Endothelial cell of umbilical vein (primary cell): Measurements from ENCODE around the gene DPP7. TPM values are rescaled to one million over a fixed set of nuclear protein-coding genes. Genes with fewer than 3 reads are reported as not detected.

Source experiments
- Bru-seq: library from RNA; stranded (reverse); fragments of 400-500 nt; gene quantifications from one replicate; lab custom pipeline; 2021; lab: Mats Ljungman, UMichigan
- BruChase-seq, 2 experiments: library from RNA; stranded (reverse); fragments of 400-500 nt; gene quantifications; one replicate each; lab custom pipeline; 2021; lab: Mats Ljungman, UMichigan
- BruUV-seq: library from RNA; stranded (reverse); fragments of 400-500 nt; replicated peaks from 2 replicates; lab custom pipeline; 2021; lab: Mats Ljungman, UMichigan
- CTCF ChIA-PET: fragments of 300-600, 350-600 bp; sonication (Branson Sonifier 250); formaldehyde crosslinking; loops from one replicate; lab custom pipeline; 2021; ENCODE audit warnings: antibody characterized with exemption, inconsistent platforms; lab: Charles Lee
- POLR2A ChIA-PET: fragments of 300-600, 350-600 bp; sonication (Branson Sonifier 250); formaldehyde crosslinking; loops from one replicate; lab custom pipeline; 2021; ENCODE audit warnings: antibody characterized with exemption, inconsistent platforms; lab: Charles Lee
- DNase-seq: peaks from one replicate; pipeline ENCODE4 v3.0.0-alpha.2; 2011; ENCODE audit warnings: low read depth, low spot score
- FAIRE-seq: peaks from 2 replicates; lab custom pipeline; 2011; peaks lifted over from hg19 to GRCh38; lab: Jason Lieb, UNC
- H2AFZ ChIP-seq: 2 replicates; pipeline ENCODE4 v1.6.0; 2012; ENCODE audit warnings: low read depth, low read length, control low read depth, inconsistent platforms
- H3K27ac ChIP-seq: 2 replicates; pipeline ENCODE4 v1.5.1; 2011; ENCODE audit warnings: low read depth, mild to moderate bottlenecking, control low read depth, low read length, moderate library complexity; ENCODE audit not compliant: insufficient read depth
- H3K27me3 ChIP-seq, 2 experiments: 2 replicates each; pipeline versions ENCODE4 v1.6.0 to v1.6.1; 2011; ENCODE audit warnings: low read length in 2 of 2, mixed read lengths in 1 of 2; ENCODE audit not compliant: control insufficient read depth in 2 of 2, insufficient read depth in 2 of 2
- H3K36me3 ChIP-seq, 2 experiments: 2 replicates in 1 of 2; 3 replicates in 1 of 2; pipeline ENCODE4 v1.5.1; 2011; ENCODE audit warnings: low read length in 2 of 2, mild to moderate bottlenecking in 1 of 2, moderate library complexity in 1 of 2; ENCODE audit not compliant: control insufficient read depth in 2 of 2, insufficient read depth in 2 of 2; ENCODE audit errors: extremely low read depth in 1 of 2
- H3K4me1 ChIP-seq: 3 replicates; pipeline ENCODE4 v1.5.1; 2011; ENCODE audit warnings: mild to moderate bottlenecking, low read length; ENCODE audit not compliant: control insufficient read depth, insufficient read depth; ENCODE audit errors: extremely low read depth
- H3K4me2 ChIP-seq: 2 replicates; pipeline ENCODE4 v1.6.1; 2011; ENCODE audit warnings: low read length, control low read depth, mixed read lengths; ENCODE audit not compliant: insufficient read depth
- H3K4me3 ChIP-seq, 3 experiments: fragments of 200-600 bp in 1 of 3; sonication (generic), shearing (Covaris generic) in 1 of 3; replicated peaks in 1 of 3; 2 replicates each; pipeline ENCODE4 v1.5.1; 2011 to 2016; ENCODE audit warnings: control low read depth in 3 of 3, low read length in 3 of 3, mild to moderate bottlenecking in 2 of 3, inconsistent platforms in 1 of 3, low read depth in 1 of 3, moderate library complexity in 1 of 3; ENCODE audit not compliant: insufficient read depth in 1 of 3
- H3K79me2 ChIP-seq: 2 replicates; pipeline ENCODE4 v1.6.0; 2012; ENCODE audit warnings: low read length, inconsistent platforms; ENCODE audit not compliant: control insufficient read depth, insufficient read depth
- H3K9ac ChIP-seq: replicated peaks from 2 replicates; pipeline ENCODE3; 2011; ENCODE audit warnings: low read length, control low read depth; ENCODE audit not compliant: insufficient read depth; ENCODE audit errors: extremely low read depth
- H3K9me1 ChIP-seq: replicated peaks from 3 replicates; pipeline ENCODE4 v1.6.0; 2011; ENCODE audit warnings: mild to moderate bottlenecking, low read length; ENCODE audit not compliant: control insufficient read depth, insufficient read depth; ENCODE audit errors: extremely low read depth
- H3K9me3 ChIP-seq: replicated peaks from 2 replicates; pipeline ENCODE4 v1.5.1; 2012; ENCODE audit warnings: low read length, inconsistent platforms; ENCODE audit not compliant: control insufficient read depth, insufficient read depth
- H4K20me1 ChIP-seq: replicated peaks from 2 replicates; pipeline ENCODE3; 2011; ENCODE audit warnings: mild to moderate bottlenecking, low read length; ENCODE audit not compliant: control insufficient read depth, insufficient read depth; ENCODE audit errors: extremely low read depth
- EZH2 ChIP-seq: IDR thresholded peaks from 2 replicates; pipeline ENCODE4 v1.6.1; 2012; ENCODE audit warnings: borderline replicate concordance, low read depth, mild to moderate bottlenecking, moderate library complexity, low read length, inconsistent platforms; ENCODE audit not compliant: severe bottlenecking
- JUN ChIP-seq: IDR thresholded peaks from 2 replicates; pipeline ENCODE4 v1.6.1; 2011; ENCODE audit warnings: borderline replicate concordance, low read depth; ENCODE audit not compliant: insufficient read length, insufficient read depth
- MAX ChIP-seq: IDR thresholded peaks from 2 replicates; pipeline ENCODE4 v1.6.1; 2011; ENCODE audit not compliant: insufficient read depth, insufficient read length
- POLR2A ChIP-seq: IDR thresholded peaks from 2 replicates; pipeline ENCODE4 v1.6.1; 2012; ENCODE audit warnings: low read depth, mild to moderate bottlenecking, control low read depth, low read length
- POLR2AphosphoS5 ChIP-seq: IDR thresholded peaks from 2 replicates; pipeline ENCODE4 v1.6.1; 2012; ENCODE audit warnings: low read depth, mild to moderate bottlenecking, control low read depth, low read length, moderate library complexity; ENCODE audit not compliant: insufficient read depth
- dilution Hi-C: fragments of 300-500 bp; cut with MboI; formaldehyde crosslinking; loops from one replicate; pipeline ENCODE4 v1.15.0; 2019; ENCODE audit warnings: low sequenced_read_pairs; ENCODE audit not compliant: extremely low pct_ligation_motif_present
- intact Hi-C: fragments of 100-400 bp; cut with micrococcal nuclease; formaldehyde crosslinking; loops from one replicate; pipeline ENCODE4 v1.10.0; 2022
- long read RNA-seq: library from polyadenylated mRNA; stranded (forward); transcript quantifications from one replicate; pipeline ENCODE4 v2.0.0, GENCODE V29; 2021
- polyA minus RNA-seq, 3 experiments: library from RNA; depleted of rRNA, polyadenylated mRNA; stranded (reverse); fragments of >200 nt; gene quantifications; 1 replicate in 1 of 3; 2 replicates in 2 of 3; pipeline ENCODE4 v1.2.3, GENCODE V29; 2011
- polyA plus RNA-seq, 4 experiments: library from polyadenylated mRNA; depleted of rRNA in 3 of 4; stranded (reverse) in 3 of 4; unstranded in 1 of 4; fragments of >200 nt; gene quantifications; 2 replicates each; pipeline versions ENCODE4 v1.2.1 to v1.2.3, GENCODE V29; 2011 to 2012; ENCODE audit warnings: missing spikeins in 1 of 4
- total RNA-seq: library from RNA; stranded (reverse); gene quantifications from 2 replicates; pipeline ENCODE4 v1.2.3, GENCODE V29; 2021

Gene DPP7
- total RNA-seq (118 and 149 TPM in 2 replicates), polyA plus RNA-seq (200 and 247 TPM in 2 replicates), polyA minus RNA-seq (39.8 and 54.6 TPM in 2 replicates), Bru-seq, nascent RNA (percentile 49 among the genes with signal in this experiment), BruChase-seq, experiment 1, labeled RNA remaining after a 6-hour chase (percentile 76 among the genes with signal in this experiment), BruChase-seq, experiment 2, labeled RNA remaining after a 2-hour chase (percentile 64 among the genes with signal in this experiment)
- 53.5 and 90.0 TPM in 2 replicates for polyA plus RNA-seq (2011; cell fraction: cytosol; rRNA removed)
- 303 and 309 TPM in 2 replicates for polyA plus RNA-seq (2011; cell fraction: nucleus; rRNA removed)
- 70.8 and 123 TPM in 2 replicates for polyA plus RNA-seq (2012)
- 69.1 TPM for polyA minus RNA-seq (2011; cell fraction: cytosol; rRNA and poly(A)+ RNA removed)
- 27.5 and 54.6 TPM in 2 replicates for polyA minus RNA-seq (2011; cell fraction: nucleus; rRNA and poly(A)+ RNA removed)
- long read RNA-seq, transcript DPP7-201 (13 exons, 1,590 nt) = major isoform, 167 of 328 reads
- long read RNA-seq, partial matches to known transcripts = 72 of 328 reads
- long read RNA-seq, other reads (novel, unspliced or antisense) = 88 of 328 reads

GRCh38 chr9:137114613-137115393 is at the start of gene DPP7:
TSS of gene DPP7 (minus strand) at chr9:137114733. CDS start at chr9:137114713, 20 bp downstream.
- H3K79me2 ChIP-seq = no peaks in the 10 kb centered on the region
- ChIA-PET POLR2A (interaction anchor here (0.8 to 1.3 kb wide), 3 partner anchors 15 to 126 kb away, joined by 3 to 4 read pairs (median 3); partner anchors contain the start of gene TUBB4B), CTCF (interaction anchor here (1.3 to 5.4 kb wide), 4 partner anchors 15 to 126 kb away, joined by 3 to 26 read pairs (median 4); partner anchors contain the start of genes RNF224 and TUBB4B)
- H2AFZ ChIP-seq = peak within 1 kb of the TSS; percentile 80
- H3K9me3 ChIP-seq = no peaks in the 10 kb centered on the region
- H3K27me3 ChIP-seq = no peaks in the 10 kb centered on the region
- peaks cover 0 to 13% of the 10 kb centered on the region in 2 experiments for H3K36me3 ChIP-seq
- H3K9ac ChIP-seq = no peak within 1 kb of the TSS
- no TSS peak for BruUV-seq
- no peak for FAIRE-seq
- no peak within 1 kb of the TSS for H3K4me2 ChIP-seq
- dilution Hi-C loops (no loop called here), intact Hi-C loops (loop anchor here (2.0 to 5.0 kb wide), 2 partner anchors 28 to 62 kb away; partner anchors contain the start of gene MAN1B1)
- H3K9me1 ChIP-seq = no peaks in the 10 kb centered on the region
- no peak within 1 kb of the TSS for H3K27ac ChIP-seq
- no peaks in the 10 kb centered on the region for H4K20me1 ChIP-seq
- DNase-seq = peak; percentile 33
- H3K4me3 ChIP-seq = peak within 1 kb of the TSS; percentile 32 to 61 (median 53)
- no peak for TF ChIP-seq JUN
- TF ChIP-seq POLR2A = peak; percentile 35
- peak; percentile 78 for TF ChIP-seq MAX
- no peak for TF ChIP-seq EZH2
- peak; percentile 68 for TF ChIP-seq POLR2AphosphoS5
- peaks cover 4% of the 10 kb centered on the region for H3K4me1 ChIP-seq
